CD14-positive monocyte (primary cell): ENCODE results near the gene FBXO31. TPM values are rescaled to one million over a fixed set of nuclear protein-coding genes. Genes with fewer than 3 reads are reported as not detected.

Source experiments
- DNase-seq, 3 donors: peaks; one replicate each; pipeline ENCODE4 v3.0.0-alpha.2; 2011 to 2022
- H2AFZ ChIP-seq: 2 replicates; pipeline ENCODE4 v1.6.0; 2012; ENCODE audit warnings: mild to moderate bottlenecking, low read depth, low read length, inconsistent platforms; ENCODE audit not compliant: insufficient read depth, poor library complexity, severe bottlenecking
- H3K27ac ChIP-seq, 2 donors: 1 replicate in 1 of 2; 2 replicates in 1 of 2; pipeline ENCODE4 v1.5.1; 2012 to 2013; ENCODE audit warnings: low read length in 2 of 2, control low read depth in 1 of 2, inconsistent platforms in 1 of 2, low read depth in 1 of 2, mild to moderate bottlenecking in 1 of 2
- H3K27me3 ChIP-seq, 2 donors: one replicate each; pipeline versions ENCODE4 v1.6.0 to v1.6.1; 2011 to 2013; ENCODE audit warnings: low read length in 2 of 2; ENCODE audit not compliant: control insufficient read depth in 2 of 2, insufficient read depth in 2 of 2
- H3K36me3 ChIP-seq, 2 donors: replicated peaks in 1 of 2; 1 replicate in 1 of 2; 2 replicates in 1 of 2; pipeline versions ENCODE4 v1.5.1 to v1.6.1; 2012 to 2013; ENCODE audit warnings: low read length in 2 of 2, control low read depth in 1 of 2, inconsistent platforms in 1 of 2, mild to moderate bottlenecking in 1 of 2; ENCODE audit not compliant: insufficient read depth in 2 of 2, control insufficient read depth in 1 of 2
- H3K4me1 ChIP-seq, 2 donors: 1 replicate in 1 of 2; 2 replicates in 1 of 2; pipeline versions ENCODE4 v1.5.1 to v1.6.1; 2012 to 2013; ENCODE audit warnings: low read length in 2 of 2, control low read depth in 1 of 2, inconsistent platforms in 1 of 2, mild to moderate bottlenecking in 1 of 2, moderate library complexity in 1 of 2; ENCODE audit not compliant: insufficient read depth in 2 of 2, control insufficient read depth in 1 of 2
- H3K4me2 ChIP-seq: replicated peaks from 2 replicates; pipeline ENCODE3; 2012; ENCODE audit warnings: low read length, moderate library complexity, mild to moderate bottlenecking; ENCODE audit not compliant: poor library complexity, severe bottlenecking; ENCODE audit errors: extremely low read depth
- H3K4me3 ChIP-seq, 3 experiments: fragments of 200-600 bp in 1 of 3; sonication (generic) in 1 of 3; replicated peaks in 1 of 3; 1 replicate in 2 of 3; 2 replicates in 1 of 3; pipeline ENCODE4 v1.5.1; 2011 to 2013; ENCODE audit warnings: low read length in 3 of 3, mild to moderate bottlenecking in 3 of 3, control low read depth in 2 of 3, low read depth in 2 of 3, inconsistent platforms in 1 of 3, moderate library complexity in 1 of 3
- H3K79me2 ChIP-seq: 2 replicates; pipeline ENCODE4 v1.6.0; 2012; ENCODE audit warnings: mild to moderate bottlenecking, control low read depth, inconsistent platforms, low read length, moderate library complexity; ENCODE audit not compliant: insufficient read depth
- H3K9ac ChIP-seq: 2 replicates; pipeline ENCODE4 v1.6.0; 2017; ENCODE audit warnings: low read length, mild to moderate bottlenecking; ENCODE audit not compliant: insufficient read depth, poor library complexity, severe bottlenecking
- H3K9me3 ChIP-seq, 2 donors: replicated peaks in 1 of 2; 1 replicate in 1 of 2; 2 replicates in 1 of 2; pipeline versions ENCODE4 v1.5.1 to v1.6.1; 2012 to 2013; ENCODE audit warnings: low read length in 2 of 2, control low read depth in 1 of 2; ENCODE audit not compliant: control insufficient read depth in 1 of 2, insufficient read depth in 1 of 2
- H4K20me1 ChIP-seq: 2 replicates; pipeline ENCODE4 v1.6.0; 2012; ENCODE audit warnings: mild to moderate bottlenecking, low read length, control low read depth, moderate library complexity; ENCODE audit not compliant: insufficient read depth
- H3K27ac Mint-ChIP-seq, 7 donors: one replicate each; pipeline ENCODE4 v1.8.0; 2020; ENCODE audit warnings: mild to moderate bottlenecking in 7 of 7, mixed read lengths in 7 of 7, moderate library complexity in 6 of 7, inconsistent platforms in 2 of 7
- H3K27me3 Mint-ChIP-seq, 3 donors: one replicate each; pipeline ENCODE4 v1.8.0; 2021 to 2022; ENCODE audit warnings: low read depth in 3 of 3, mild to moderate bottlenecking in 3 of 3, mixed read lengths in 3 of 3, moderate library complexity in 3 of 3, inconsistent platforms in 1 of 3
- H3K36me3 Mint-ChIP-seq, 2 donors: one replicate each; pipeline ENCODE4 v1.8.0; 2020; ENCODE audit warnings: mixed read lengths in 2 of 2, inconsistent platforms in 1 of 2, mild to moderate bottlenecking in 1 of 2
- H3K4me1 Mint-ChIP-seq: one replicate; pipeline ENCODE4 v1.8.0; 2020; ENCODE audit warnings: mild to moderate bottlenecking, mixed read lengths
- H3K4me3 Mint-ChIP-seq, 2 donors: one replicate each; pipeline ENCODE4 v1.8.0; 2020; ENCODE audit warnings: mild to moderate bottlenecking in 2 of 2, mixed read lengths in 2 of 2, moderate library complexity in 1 of 2
- H3K9me3 Mint-ChIP-seq, 7 donors: one replicate each; pipeline ENCODE4 v1.8.0; 2020 to 2022; ENCODE audit warnings: mixed read lengths in 7 of 7, mild to moderate bottlenecking in 6 of 7, moderate library complexity in 6 of 7, inconsistent platforms in 2 of 7
- CTCF ChIP-seq: fragments of 200-600 bp; IDR thresholded peaks from one replicate; pipeline ENCODE4 v1.8.0; 2022; ENCODE audit warnings: antibody characterized with exemption, mild to moderate bottlenecking
- WGBS: methylation state at CpG from one replicate; pipeline ENCODE4 v1.1.5; 2013; ENCODE audit warnings: missing lambda C conversion rate; ENCODE audit not compliant: insufficient coverage; 5-methylcytosine and 5-hydroxymethylcytosine counted together
- intact Hi-C, 2 donors: fragments of 100-400 bp; cut with micrococcal nuclease; formaldehyde crosslinking; loops; one replicate each; pipeline versions ENCODE4 v1.15.0 to v1.15.1; 2023
- polyA plus RNA-seq, 3 donors: library from polyadenylated mRNA; depleted of rRNA in 1 of 3; unstranded in 2 of 3; stranded (reverse) in 1 of 3; fragments of 300-500 nt in 2 of 3; fragments of >200 nt in 1 of 3; fragmentation: Illumina TruSeq in 2 of 3; gene quantifications; 1 replicate in 2 of 3; 2 replicates in 1 of 3; pipeline ENCODE4 v1.2.3, GENCODE V29; 2012 to 2021

FBXO31 gene
- polyA plus RNA-seq, 3 donors, result 2.0 to 5.6 (median 3.3) TPM

- H4K20me1 ChIP-seq, result peaks cover 8% of the 10 kb centered on the region
- Mint-ChIP-seq H3K4me3 (no peak overlapping the region), H3K4me1 (peaks cover 12% of the 10 kb centered on the region), H3K27ac (peak overlapping the region in 1 of 7 donors; percentile 18), H3K27me3 (peaks cover 2 to 3% (median 3%) of the 10 kb centered on the region in 3 donors), H3K36me3 (peaks cover 66 to 79% of the 10 kb centered on the region in 2 donors), H3K9me3 (peaks cover 0 to 2% (median 0%) of the 10 kb centered on the region in 7 donors)
- H3K9me3 ChIP-seq, result no peaks in the 10 kb centered on the region
- no peaks in the 10 kb centered on the region for H3K79me2 ChIP-seq
- H3K27ac ChIP-seq, result no peak overlapping the region
- no peaks in the 10 kb centered on the region for H3K27me3 ChIP-seq
- no peak for DNase-seq
- intact Hi-C loops, result no loop called here
- H3K36me3 ChIP-seq, result peaks cover 35 to 45% of the 10 kb centered on the region in 2 donors
- peaks cover 7 to 17% of the 10 kb centered on the region in 2 donors for H3K4me1 ChIP-seq
- H2AFZ ChIP-seq, result no peak overlapping the region
- no peak overlapping the region for H3K9ac ChIP-seq
- H3K4me2 ChIP-seq, result no peak overlapping the region
- no peak overlapping the region for H3K4me3 ChIP-seq
- TF ChIP-seq CTCF, result no peak
- WGBS, result 97% methylated on average over 11 of the region's 11 CpGs
Measured at GRCh38 chr16:87410530-87410929, 27.0 kb upstream of the FBXO31 start.

GRCh38 chr16:87409781-87410180 lies 26.2 kb upstream of the FBXO31 start:
- DNase-seq, result no peak
- no peak overlapping the region for H3K4me3 ChIP-seq
- H3K9me3 Mint-ChIP-seq, result peaks cover 0 to 2% (median 0%) of the 10 kb centered on the region in 7 donors
- peaks cover 7 to 17% of the 10 kb centered on the region in 2 donors for H3K4me1 ChIP-seq
- peaks cover 70 to 81% of the 10 kb centered on the region in 2 donors for H3K36me3 Mint-ChIP-seq
- no peak for TF ChIP-seq CTCF
- H3K9me3 ChIP-seq, result no peaks in the 10 kb centered on the region
- H2AFZ ChIP-seq, result no peak overlapping the region
- peaks cover 40 to 52% of the 10 kb centered on the region in 2 donors for H3K36me3 ChIP-seq
- H3K4me2 ChIP-seq, result no peak overlapping the region
- H3K27me3 ChIP-seq, result no peaks in the 10 kb centered on the region
- H3K27ac ChIP-seq, result no peak overlapping the region
- H3K79me2 ChIP-seq, result no peaks in the 10 kb centered on the region
- no peak overlapping the region for H3K4me3 Mint-ChIP-seq
- WGBS, result 97% methylated on average over 11 of the region's 13 CpGs
- intact Hi-C loops, result no loop called here
- H3K4me1 Mint-ChIP-seq, result peaks cover 12% of the 10 kb centered on the region
- H3K27ac Mint-ChIP-seq, result no peak overlapping the region
- H3K9ac ChIP-seq, result no peak overlapping the region
- H4K20me1 ChIP-seq, result peaks cover 12% of the 10 kb centered on the region
- H3K27me3 Mint-ChIP-seq, result peaks cover 2 to 3% (median 3%) of the 10 kb centered on the region in 3 donors
